GM13977 (cell line): ENCODE data around the gene CD48.

ENCODE experiments used
- DNase-seq: peaks from one replicate; pipeline ENCODE4 v3.0.0; 2012; ENCODE audit warnings: low spot score
- CTCF ChIP-seq: IDR thresholded peaks from 2 replicates; pipeline ENCODE4 v1.5.1; 2012; ENCODE audit warnings: mild to moderate bottlenecking, control low read depth; ENCODE audit not compliant: insufficient read depth; ENCODE audit errors: extremely low read depth, missing control alignments
- in situ Hi-C: fragments of 300-500 bp; cut with MboI; formaldehyde crosslinking; loops from one replicate; pipeline ENCODE4 v1.12.0; 2022; ENCODE audit warnings: low sequenced_read_pairs, low pct_unique_long_range_greater_than_20kb, mixed read lengths, inconsistent platforms; ENCODE audit not compliant: unreplicated experiment

The CD48 gene

DNA sequence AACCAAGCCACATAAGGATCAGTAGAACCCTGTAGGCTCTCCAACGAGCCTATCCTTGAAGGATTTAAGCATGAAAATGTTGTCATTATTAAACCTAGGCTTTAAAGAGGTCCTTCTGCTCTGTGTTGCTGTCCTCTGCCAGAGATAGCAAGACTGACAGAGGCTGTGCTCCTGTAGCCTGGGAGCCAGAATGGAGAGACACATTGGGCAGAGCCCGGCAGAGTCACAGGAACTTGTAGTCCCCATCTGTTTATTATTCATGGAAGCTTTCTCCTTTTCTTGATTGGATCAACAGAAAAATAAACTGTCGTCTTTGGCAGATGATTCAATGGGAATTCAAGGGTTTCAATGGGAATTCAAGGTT is 45.6 kb downstream of the CD48 start:
- DNase-seq, result no peak
- in situ Hi-C loops, result no loop called here
- TF ChIP-seq CTCF, result no peak

DNA sequence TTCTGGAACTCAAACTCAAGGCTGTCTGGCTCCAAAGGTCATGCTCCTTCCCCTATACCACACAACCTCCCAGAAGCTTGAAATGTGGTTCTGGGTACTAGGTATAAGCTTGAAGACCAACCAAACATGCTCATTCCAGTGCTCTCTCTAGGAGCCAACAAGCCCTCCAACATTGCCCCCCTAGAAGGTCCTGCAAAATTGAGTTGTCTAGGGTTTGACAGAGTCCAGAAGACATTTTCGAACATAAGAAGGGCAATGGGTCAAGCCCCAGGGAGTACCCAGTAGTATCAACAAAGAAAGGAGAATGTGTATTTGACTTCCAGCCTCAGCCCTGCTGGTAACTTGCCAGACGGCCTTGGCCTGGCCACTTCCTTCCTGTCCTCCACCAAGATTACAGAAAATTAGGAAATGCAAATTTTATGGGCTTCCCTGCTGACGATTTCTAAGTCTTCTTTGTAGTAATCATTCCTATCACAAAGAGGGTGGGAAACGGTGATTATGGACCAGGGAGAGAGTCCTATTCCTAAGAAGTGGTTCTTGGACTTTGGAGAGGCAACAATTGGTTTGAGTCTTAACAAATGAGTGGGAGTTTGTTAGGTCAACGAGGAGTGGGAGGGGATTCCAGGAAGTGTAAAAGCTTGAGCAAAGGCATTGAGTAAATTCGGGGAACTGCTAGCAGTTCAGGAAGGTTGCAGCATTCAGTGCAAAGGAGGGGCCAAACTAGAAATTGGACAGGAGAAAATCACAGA is 46.1 kb downstream of the CD48 start:
- no peak for TF ChIP-seq CTCF
- in situ Hi-C loops, result no loop called here
- no peak for DNase-seq

- in situ Hi-C loops, result no loop called here
- peak; percentile 53 for DNase-seq
- no peak for TF ChIP-seq CTCF
Observed at GRCh38 chr1:160664573-160665051, 47.0 kb downstream of the CD48 start.

DNA sequence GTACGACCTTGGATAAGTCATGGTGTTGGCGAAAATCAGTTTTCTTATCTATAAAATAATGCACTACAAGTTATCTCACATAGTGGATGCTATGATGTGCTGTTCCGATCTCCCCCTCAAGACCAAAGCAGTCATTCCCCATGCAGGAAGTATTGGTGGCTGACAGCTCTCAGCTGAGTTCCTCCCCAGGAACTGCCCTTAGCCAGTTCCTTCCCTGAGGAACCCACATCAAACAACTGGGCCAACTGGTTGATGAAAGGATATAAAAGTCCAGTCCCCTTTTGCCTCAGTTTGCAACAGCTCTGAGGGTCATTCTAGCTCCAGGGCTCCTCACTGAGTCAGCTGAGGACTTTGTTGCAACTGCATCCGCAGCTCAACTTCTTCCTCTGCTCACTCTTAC is 48.7 kb downstream of the CD48 start:
- in situ Hi-C loops, result no loop called here
- TF ChIP-seq CTCF, result no peak
- DNase-seq, result no peak

GRCh38 chr1:160659566-160659965 is 52.1 kb downstream of the CD48 start:
- DNase-seq, result no peak
- TF ChIP-seq CTCF, result no peak
- in situ Hi-C loops, result no loop called here

DNA sequence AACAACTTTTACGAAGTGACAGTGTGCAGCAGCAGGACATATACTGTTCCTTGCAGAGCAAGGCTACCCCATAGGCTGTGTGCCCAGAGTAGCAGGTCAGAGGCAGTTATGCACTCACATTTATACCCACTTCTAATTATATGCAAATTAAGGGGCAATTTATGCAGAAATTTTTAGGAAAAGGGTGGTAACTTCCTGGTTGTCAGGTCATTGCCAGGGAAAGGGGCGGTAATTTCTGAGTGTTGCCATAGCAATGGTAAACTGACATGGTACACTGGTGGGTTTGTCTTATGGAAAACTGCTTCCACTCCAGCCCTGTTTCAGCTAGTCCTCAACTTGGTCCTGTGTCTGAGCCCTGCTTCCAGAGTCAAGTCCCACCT is 52.8 kb downstream of the CD48 start:
- no peak for DNase-seq
- TF ChIP-seq CTCF, result no peak
- in situ Hi-C loops, result no loop called here
